ENCODE data around the gene CALML5.

The CALML5 gene

DNA sequence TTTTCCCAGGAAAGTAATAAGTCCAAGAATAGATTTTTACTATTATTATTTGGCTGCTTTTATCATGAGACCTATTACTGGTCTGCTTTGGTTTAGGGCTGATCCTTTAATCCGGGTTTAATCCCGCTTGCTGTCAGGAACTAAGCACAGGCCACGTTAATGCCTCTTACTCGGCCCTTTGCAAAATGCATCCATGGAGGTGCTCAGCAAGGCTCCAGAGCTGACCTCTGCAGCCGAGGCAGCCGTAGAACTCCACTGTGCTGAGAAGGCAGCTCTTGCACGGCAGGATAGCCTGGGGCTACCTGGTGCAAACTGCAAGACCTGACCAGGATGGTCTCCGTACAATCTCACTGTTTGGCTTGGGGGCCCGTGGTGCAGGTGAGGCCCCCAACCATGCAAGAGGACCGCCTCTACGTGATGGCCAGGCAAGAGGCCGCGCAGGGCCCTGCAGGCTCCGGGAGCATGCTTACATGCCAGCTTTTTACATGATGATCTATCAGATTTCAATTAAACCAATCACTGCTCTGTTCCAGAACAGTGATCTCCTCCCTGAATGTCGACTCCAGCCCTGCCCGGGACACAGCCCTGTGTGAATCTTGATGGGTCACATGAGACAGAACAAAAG, 15.0 kb upstream of the CALML5 start:
- no peak for DNase-seq

DNA sequence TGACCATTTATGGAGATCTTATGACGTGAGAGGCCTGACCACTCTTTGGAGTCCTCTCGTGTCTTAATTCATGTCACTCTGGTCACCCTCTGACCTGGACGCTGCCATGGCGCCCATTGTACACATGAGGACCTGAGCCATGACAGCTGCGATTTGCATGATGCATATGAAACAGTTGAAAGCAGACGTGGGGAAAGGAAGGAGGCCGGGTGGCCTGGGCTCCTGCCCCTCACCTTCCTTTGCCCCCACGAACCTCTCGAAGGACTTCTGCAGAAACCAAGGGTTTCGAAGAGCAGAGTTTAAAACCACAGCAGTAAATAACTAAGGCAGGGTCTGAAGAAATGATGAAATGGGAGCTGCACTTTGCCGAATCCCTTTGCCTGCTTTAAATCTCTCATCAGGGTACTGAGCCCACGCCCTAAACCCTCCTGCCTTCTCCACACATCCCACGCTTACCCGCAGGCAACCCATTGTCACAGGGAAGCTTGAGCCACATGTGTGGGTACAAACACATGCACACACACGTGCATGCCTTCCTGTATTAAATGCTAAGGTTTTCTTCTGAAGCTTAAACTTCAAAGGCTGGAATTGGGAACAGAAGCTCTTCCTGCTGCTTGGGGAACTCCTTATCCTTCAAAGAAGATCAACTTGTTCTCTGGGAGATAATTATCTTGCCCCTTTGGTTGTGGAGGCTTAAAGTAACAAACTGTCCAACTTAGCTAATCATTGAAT, 13.7 kb upstream of the CALML5 start:
- DNase-seq = no peak

DNA sequence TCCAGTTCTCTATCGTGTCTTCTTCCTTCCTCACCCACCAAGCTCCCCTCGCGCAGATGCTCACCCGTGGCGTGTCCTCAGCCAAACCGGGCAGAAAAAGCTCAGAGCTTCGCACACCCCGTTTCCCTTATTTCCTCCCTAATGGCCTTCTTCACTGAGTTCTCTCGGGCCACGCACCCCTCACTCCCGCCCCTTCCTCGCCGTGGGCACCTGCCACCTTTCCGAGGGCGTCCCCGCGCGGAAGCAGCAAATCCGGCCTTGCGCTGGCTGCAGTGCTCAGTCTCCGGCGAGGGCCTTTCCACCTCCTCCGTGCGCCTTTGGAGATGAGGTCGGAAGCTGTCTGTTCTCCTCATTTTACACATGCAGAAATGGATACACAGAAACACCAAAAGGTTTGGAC, 13.0 kb upstream of the CALML5 start:
- no peak for DNase-seq

DNA sequence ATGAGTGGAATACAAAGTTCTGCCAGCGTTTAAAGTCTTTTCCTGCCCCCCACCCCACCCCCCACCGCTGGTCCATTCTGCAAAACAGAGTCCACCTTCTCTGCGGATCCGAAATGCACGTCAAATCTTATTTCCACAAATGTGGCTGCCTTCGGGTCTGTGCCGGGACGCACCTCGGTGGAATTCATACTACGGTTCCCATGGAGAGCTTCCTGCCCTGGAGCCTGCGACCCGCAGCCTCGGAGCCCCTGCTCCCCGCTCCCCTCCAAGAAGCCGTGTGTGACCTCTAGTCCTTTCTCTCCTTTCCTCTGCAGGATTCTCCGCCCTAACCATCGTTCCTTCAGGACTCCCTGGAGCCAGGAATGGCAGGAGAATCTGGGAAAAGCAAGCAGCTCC, 12.5 kb upstream of the CALML5 start:
- DNase-seq = no peak

DNA sequence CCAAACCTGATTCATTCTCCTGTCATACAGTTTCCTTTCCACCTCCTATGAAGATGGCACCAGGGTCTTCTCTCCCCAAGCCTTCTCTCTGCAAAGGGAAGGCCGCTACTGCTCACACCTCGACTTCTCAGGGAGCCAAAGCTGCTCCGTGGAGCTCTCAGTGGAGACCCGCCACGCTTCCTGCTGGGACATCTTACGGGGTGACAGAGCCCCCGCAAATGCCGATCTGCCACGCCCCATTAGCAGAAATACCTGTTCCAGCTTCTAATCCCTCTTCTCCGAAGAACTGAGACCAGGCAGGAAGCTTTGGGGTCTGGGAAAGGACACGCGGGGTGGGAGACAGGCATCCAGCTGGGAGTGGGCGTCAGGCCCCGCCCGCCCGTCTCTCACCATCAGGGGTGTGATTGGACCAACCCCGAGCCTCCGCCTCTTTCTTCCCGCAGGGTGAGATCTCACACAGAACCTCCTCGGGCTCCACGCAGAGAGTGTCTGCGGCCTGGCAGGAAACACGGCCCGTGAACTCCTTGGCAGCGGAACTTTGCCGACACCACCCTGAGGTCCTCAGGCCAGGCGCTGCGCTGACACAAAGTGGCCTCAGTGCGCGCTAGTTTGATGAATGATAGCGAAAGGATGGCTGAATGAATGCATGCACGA, 12.0 kb upstream of the CALML5 start:
- DNase-seq = no peak

DNA sequence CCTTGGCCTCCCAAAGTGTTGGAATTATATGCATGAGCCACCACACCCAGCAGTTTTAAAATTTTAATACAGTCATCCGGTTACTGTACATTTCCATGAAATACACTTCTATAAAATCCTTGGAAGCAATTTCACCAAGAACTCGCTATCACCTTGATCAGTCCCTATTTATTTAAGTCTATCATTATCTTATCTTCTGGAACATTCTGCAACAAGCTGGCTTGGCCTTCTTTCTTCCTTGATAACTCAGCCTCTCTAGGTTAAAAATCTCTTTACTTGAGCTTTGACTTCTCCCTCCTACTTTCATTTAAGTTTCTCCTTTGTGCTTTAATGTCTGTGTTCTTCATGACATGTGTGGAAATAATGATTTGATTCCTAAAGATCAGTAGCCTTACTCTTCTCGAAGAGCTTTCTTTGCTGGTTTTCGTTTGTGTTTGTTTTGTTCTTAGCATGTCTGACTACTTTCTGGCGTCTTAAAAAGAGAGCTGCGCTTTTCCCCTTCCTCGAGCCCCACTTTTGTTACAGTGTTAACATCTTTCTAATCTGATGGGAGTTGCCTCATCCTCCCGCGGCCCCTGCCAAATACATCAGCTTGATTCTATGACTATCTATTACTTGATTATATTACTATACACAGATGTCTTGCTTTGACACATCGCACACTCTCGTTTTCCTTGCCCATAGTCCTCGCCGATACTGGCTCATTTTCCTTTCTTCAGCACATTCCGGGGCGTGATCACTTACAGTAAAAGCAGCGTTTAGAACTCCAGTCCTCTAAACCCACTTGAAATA, 11.1 kb upstream of the CALML5 start:
- no peak for DNase-seq

DNA sequence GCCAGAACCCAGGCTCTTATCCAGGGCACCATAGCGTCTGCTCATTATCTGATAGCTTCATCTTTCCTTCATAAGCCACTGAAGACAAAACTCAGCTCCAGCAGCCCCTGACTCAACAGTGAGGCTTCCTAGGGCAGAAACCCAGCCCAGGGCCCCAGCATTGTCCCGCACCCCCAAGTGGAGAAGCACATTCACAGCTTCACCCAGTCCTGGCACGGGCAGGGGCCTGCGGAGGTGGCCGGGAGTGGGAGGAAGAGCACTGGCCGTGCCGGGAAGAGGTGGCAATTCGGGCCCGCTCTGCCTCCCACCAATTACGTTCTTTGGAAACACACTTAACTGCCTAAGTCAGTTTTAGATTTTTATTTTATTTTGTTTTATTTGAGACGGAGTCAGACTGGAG, 10.3 kb upstream of the CALML5 start:
- DNase-seq = no peak

DNA sequence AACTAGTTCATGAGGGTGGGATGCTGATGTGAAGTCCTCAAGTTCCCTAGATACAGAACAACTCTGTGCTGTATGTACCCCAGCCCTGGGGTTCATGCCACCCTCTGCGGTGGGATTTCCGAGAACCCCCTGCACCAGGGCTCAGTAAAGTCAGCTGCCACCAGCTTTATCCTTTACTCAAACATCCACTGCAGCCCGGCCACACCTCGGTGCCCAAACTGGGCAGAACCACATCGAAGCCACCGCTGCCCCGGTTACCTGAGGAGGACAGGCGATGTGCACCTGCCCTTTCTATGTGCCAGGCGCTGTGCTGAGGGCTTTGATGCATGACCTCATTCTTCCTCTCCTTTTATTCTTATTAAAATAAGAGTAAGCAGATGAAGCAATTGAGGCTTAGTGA, 9.9 kb upstream of the CALML5 start:
- DNase-seq = no peak

DNA sequence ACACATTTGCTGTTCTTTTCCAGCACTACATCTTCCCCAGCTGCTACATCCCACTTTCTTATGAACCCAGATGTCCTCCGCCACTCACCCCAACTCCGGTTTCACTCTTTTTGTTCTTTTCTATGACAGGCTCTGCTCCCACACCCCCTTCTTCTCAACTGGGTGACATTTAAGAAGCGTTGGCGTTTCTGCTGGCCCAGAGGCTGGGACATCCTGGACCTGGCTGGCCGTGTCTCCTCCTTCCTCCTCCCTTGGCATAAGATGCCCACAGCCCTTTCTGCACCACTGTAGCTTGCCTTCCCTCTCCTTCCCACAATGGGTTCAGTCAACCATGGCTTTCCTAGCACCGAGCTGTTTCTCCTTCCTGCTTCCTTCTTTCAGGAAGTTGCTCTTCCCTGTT, 9.4 kb upstream of the CALML5 start:
- no peak for DNase-seq

DNA sequence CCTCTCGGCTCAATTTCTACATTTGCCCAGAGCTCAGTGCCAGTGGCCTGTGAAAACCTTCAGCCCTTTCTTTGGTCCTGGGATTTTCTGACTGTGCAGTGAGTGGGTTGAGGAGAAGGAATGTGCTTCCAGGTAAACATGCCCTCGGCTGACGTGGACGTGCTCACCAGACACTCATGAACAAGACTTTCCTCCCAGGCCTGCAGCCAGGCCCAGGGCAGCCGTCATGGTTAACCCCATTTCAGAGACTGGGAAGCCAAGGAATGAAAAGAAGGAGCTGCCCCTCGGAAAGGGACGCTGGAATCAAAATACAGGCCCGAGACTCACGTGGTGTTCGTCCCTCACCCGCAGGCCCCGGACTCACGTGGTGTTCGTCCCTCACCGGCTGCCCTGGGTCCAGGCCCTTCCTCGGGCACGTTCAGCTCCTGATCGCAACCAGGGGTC, 8.8 kb upstream of the CALML5 start:
- DNase-seq = no peak

DNA sequence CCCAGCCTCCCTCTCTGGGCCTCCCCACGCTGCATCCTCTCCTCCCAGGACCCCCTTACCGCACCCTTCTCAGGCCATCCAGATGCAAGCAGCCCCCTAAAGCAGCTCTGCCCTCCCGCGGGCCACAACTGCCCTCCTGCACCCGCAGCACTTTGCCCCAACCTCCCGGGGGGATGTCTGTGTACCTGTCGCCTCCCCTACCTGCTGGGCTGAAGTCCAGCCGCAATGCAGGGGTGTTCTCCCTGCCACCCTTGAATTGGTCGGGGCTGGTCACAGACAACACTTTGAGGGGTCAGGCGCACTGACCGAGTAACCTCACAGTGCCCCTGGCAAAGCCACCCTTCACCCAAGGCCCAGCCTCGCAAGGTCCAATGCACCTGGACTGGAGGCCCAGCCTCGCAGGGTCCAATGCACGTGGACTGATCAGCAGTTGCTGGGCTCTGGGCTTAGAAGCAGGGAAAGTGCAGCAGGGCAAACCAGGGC, 8.3 kb upstream of the CALML5 start:
- no peak for DNase-seq

DNA sequence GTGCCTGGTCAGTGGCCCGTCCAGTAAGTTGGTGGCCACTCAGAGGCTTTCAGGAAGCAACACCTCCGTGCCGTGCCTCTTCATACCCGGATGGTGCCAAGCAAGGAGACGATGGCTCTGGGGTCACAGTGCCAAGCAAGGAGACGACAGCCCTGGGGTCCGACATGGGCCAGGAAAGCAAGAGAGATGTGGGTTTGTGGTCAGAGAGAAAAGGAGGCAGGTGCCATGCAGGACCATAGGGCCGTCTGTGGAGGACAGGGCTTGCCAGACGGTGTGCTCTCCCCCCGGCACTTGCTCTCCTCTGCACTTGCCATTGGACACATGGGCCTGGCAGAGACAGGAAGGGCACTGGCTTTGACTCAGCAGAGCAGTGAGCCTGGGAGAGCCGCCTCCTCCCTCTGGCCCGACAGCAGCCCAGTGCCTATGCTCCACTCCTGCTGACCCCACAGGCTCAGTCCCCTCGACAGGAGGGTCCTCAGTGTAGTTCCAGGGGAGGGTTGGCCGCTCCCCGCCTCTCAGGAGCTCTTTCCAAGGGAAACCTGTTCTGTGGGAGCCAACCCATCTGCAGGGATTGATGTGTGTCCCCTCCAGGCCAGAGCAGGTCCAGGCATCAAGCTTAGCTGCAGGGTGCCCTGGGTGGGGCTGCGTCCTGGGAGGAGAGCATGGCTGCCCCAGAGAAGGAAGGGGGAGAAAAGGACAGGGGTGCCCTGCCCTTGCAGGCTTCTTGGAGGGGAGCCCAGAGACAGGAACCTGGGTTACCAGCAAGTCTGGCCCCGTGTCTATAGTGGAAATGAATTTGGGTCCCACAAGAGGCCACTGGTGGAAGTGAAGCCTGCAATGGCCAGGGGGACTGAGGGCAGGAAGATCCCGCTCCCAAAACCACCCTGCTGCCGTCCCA, 7.6 kb upstream of the CALML5 start:
- DNase-seq = no peak

DNA sequence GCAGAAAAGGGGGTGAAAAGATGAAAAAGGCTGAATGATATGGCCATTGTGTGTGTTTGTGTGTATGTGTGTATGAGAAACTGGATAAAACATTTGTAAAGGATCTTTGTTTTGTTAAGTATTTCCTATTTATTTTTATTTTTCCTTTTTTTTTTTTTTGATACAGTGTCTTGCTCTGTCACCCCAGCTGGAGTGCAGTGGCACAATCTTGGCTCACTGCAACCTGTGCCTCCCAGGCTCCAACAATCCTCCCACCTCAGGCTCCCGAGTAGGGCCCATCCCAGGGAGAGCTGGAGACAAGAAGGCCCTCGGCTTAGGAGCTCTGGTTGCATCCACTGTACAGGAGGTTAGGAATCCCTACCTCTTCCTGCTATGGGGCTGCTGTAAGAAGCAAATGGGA, 6.9 kb upstream of the CALML5 start:
- DNase-seq = no peak

DNA sequence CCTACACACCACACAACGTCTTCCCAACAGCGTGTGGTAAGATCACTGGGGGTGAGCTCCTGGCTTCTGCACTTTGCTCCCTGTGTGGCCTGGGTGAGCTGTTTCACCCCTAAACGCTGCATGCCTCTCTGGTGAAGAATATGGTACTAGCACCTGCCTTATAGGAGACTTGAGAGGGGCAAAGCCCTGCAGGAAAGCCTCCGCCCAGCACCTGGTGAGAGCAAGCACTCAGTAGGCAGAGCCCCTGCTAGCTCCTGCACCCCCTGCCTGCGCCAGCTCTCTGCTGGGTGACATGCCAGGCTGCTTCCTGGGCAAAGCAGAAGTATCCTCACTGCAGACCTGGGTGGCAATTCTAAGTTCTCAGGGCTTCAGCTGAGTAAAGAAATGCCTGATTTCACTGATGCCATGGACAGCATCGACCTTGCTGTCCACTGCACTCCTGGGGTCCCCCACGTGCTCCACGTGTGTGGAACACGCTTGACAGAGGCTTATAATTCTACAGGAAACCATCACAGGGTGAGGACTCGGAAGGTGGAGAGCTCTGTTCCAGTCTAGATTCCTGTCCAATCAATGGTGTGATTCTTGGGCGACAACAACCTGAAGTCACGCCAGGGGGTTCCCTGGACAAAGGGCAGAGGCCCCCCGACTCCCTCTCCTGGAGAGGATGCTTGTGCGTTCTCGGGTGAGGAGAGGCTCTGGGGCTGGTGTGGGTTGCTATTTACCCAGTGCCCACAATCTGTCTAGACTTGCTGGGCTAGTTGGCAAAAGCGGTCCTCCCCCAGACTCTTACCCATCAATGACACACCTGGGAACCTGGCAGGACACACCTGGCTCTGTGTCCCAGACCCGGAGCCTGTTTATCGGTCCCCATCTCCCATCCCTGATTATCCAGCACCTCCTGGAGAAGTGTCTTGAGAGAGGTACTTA, 5.0 kb upstream of the CALML5 start:
- DNase-seq = no peak

DNA sequence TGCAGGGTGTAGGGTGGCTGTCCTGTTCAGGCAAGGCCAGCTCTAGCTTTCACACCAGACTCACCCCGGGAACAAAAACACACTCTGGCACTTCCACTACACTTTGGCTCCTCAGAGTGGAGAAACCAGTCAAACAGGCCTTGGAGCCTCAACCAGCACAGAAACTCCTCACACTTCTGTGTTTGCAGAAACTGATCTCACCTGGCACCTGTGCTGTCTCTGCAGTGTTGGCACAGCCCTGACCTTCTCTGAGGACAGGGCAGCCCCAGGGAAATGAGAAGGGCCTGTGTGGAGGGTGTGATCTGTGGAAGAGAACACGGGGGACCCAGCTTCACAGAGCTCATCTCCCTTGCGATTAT, 4.1 kb upstream of the CALML5 start:
- peak; percentile 72 for DNase-seq

DNA sequence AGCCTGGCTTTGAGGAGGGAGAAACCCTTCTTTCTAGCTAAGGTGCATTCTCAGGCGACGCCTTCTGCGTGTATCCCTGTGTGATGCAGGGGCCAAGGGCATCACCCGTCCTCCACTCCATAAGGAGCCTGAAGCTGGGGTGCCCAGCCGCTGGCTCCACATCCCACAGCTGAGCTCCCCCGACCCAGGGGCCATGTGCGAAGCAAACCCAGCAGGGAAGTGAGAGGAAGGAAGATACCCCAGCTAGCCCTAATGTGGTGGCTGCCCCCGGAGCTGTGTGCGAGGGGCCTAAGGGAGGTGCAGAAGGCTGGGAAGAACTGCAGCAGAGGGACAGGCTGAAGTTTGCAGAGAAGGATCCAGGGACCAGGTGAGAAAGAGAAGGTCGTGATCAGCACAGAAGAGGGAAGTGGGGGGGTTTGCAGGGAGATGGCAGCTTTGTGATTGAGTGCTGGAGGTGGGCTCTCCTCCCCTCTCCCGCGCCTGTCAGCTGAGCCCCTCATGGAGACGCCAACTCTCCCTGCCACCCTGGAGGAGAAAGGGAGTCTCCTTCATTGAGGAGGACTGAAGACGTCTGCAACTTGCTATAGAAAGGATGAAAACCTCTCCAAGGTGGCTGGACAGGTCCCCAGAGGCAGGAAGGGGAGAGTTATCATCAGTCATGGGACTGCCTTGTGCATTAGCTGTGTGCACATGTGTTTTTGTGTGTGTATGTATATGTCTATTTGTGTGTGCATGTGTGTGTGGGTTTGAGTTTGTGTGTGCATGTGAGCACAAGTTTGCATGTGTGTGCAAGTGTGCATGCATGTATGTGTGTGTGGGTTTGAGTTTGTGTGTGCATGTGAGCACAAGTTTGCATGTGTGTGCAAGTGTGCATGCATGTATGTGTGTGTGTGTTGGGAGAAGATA, 3.5 kb upstream of the CALML5 start:
- DNase-seq = no peak

DNA sequence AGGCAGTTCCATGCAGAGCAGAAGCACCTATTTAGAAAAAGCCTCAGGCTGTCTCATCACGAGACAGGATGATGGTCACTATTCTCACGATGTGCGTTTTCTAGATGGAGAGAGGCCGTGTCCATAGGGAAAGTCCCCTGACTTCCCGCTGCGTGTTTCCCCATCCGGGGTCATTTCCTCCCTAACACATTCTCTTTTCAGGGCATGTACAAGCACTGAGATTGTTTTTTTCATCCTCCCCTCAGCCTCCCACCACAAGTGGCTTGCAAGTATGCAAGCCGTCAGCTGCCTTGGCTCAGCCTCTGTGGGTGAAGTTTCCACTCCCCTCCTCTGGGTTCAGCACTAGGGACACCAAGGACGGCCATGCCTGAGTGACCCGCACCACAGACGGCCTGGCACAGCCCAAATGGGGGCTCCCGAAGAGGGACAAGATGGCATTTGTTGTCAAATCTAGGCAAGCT, 2.7 kb upstream of the CALML5 start:
- DNase-seq = no peak

DNA sequence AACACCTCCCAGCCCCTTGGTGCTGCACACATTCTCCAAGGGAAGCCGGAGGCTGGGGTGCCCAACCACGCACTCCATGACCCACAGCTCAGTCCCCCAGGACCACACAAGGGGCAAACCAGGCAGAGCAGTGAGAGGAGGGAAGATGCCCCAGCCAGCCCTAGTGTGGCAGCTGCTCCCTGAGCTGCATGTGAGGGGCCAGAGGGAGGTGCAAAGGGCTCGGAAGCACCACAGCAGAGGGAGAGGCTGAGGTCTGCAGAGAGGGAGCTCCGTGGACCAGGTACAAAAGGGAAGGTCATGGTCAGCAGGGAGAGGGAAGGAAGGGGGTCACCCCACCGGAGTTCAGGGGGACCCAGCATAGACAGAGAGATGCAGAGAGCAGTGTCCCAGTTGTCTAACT, 1.5 kb upstream of the CALML5 start:
- DNase-seq = no peak

DNA sequence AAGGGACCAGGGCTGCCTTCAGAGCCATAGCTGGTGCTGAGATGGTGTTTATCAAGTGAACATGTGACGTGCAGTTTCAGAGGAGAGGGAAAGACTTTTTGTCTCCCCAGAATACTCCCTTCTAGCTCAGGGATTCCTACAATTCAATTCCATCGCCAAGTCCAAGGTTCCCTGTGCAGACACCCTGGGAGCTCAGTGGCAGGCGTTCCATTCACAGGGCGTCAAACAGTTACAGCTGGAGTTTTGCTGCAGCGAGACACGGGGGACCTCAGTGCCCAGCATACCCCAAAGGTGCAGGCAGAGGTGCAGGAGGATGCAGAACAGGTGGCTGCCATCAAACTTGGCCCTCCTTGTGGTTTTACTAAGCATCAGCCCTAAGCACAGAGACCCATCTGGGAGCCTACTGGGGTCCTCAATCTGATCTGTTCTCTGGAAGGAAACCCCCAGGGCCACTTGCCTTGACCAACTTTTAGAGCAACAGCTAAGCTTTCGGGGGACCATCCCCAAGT, 846 bp upstream of the CALML5 start:
- DNase-seq = no peak
